IMR-90 (cell line): ENCODE measurements around the gene IL11RA. TPM values are rescaled to one million over a fixed set of nuclear protein-coding genes. Genes with fewer than 3 reads are reported as not detected.

Experiments
- ATAC-seq: fragments of 200-7000 bp; cut with Tn5 transposase; 2 replicates; pipeline ENCODE4 v1.9.1; 2020; ENCODE audit warnings: low read depth, mild to moderate bottlenecking, moderate library complexity
- BruUV-seq: library from RNA; stranded (reverse); fragments of 400-500 nt; replicated peaks from 2 replicates; lab custom pipeline; 2021; lab: Mats Ljungman, UMichigan
- CTCF ChIA-PET: fragments of 300-600 bp; formaldehyde crosslinking; extraction: SDS; loops from one replicate; lab custom pipeline; 2021; ENCODE audit warnings: antibody characterized with exemption; lab: Yijun Ruan, JAX
- POLR2A ChIA-PET: fragments of 300-600 bp; sonication (Branson Sonifier 250); formaldehyde crosslinking; loops from one replicate; lab custom pipeline; 2022; ENCODE audit warnings: antibody characterized with exemption; ENCODE audit not compliant: unreplicated experiment; lab: Charles Lee
- DNase-seq: peaks from one replicate; pipeline ENCODE4 v3.0.0; 2013
- H2AFZ ChIP-seq: replicated peaks from 2 replicates; pipeline ENCODE3; 2013; ENCODE audit warnings: low read length, mild to moderate bottlenecking; ENCODE audit not compliant: poor library complexity
- H2AK5ac ChIP-seq: 2 replicates; pipeline ENCODE4 v1.6.1; 2013; ENCODE audit warnings: low read depth, low read length, inconsistent platforms
- H2AK9ac ChIP-seq: replicated peaks from 2 replicates; pipeline ENCODE3; 2013; ENCODE audit warnings: mild to moderate bottlenecking, low read depth, low read length, moderate library complexity; ENCODE audit not compliant: poor library complexity
- H2BK120ac ChIP-seq: 2 replicates; pipeline ENCODE4 v1.6.1; 2013; ENCODE audit warnings: low read depth, low read length, inconsistent platforms
- H2BK15ac ChIP-seq: 3 replicates; pipeline ENCODE4 v1.6.1; 2013; ENCODE audit warnings: low read depth, low read length, inconsistent platforms
- H2BK20ac ChIP-seq: 2 replicates; pipeline ENCODE4 v1.6.1; 2013; ENCODE audit warnings: low read depth, mild to moderate bottlenecking, inconsistent platforms, low read length, moderate library complexity
- H2BK5ac ChIP-seq: 2 replicates; pipeline ENCODE4 v1.6.1; 2013; ENCODE audit warnings: mild to moderate bottlenecking, low read depth, low read length, inconsistent platforms; ENCODE audit not compliant: poor library complexity, severe bottlenecking
- H3K14ac ChIP-seq: replicated peaks from 2 replicates; pipeline ENCODE4 v1.6.1; 2013; ENCODE audit warnings: low read depth, low read length, inconsistent platforms
- H3K18ac ChIP-seq: 2 replicates; pipeline ENCODE4 v1.6.1; 2013; ENCODE audit warnings: low read depth, low read length, control low read depth
- H3K23ac ChIP-seq: 2 replicates; pipeline ENCODE4 v1.6.1; 2013; ENCODE audit warnings: low read depth, low read length, inconsistent platforms
- H3K27ac ChIP-seq: 2 replicates; pipeline ENCODE4 v1.5.1; 2013; ENCODE audit warnings: mild to moderate bottlenecking, control low read depth, low read length; ENCODE audit not compliant: insufficient read depth
- H3K27me3 ChIP-seq: 2 replicates; pipeline ENCODE4 v1.6.1; 2013; ENCODE audit warnings: low read length; ENCODE audit not compliant: control insufficient read depth, insufficient read depth
- H3K36me3 ChIP-seq: 2 replicates; pipeline ENCODE4 v1.6.1; 2013; ENCODE audit warnings: low read length, mixed read lengths; ENCODE audit not compliant: control insufficient read depth, insufficient read depth
- H3K4ac ChIP-seq: 2 replicates; pipeline ENCODE4 v1.6.1; 2013; ENCODE audit warnings: low read depth, low read length, inconsistent platforms
- H3K4me1 ChIP-seq: 2 replicates; pipeline ENCODE4 v1.6.1; 2013; ENCODE audit warnings: low read length, mixed read lengths; ENCODE audit not compliant: control insufficient read depth, insufficient read depth
- H3K4me2 ChIP-seq: 2 replicates; pipeline ENCODE4 v1.6.1; 2013; ENCODE audit warnings: low read depth, mild to moderate bottlenecking, control low read depth, low read length, moderate library complexity
- H3K4me3 ChIP-seq: 2 replicates; pipeline ENCODE4 v1.5.1; 2013; ENCODE audit warnings: low read depth, mild to moderate bottlenecking, control low read depth, low read length, moderate library complexity; ENCODE audit not compliant: insufficient read depth
- H3K56ac ChIP-seq: 2 replicates; pipeline ENCODE4 v1.6.1; 2013; ENCODE audit warnings: low read length, inconsistent platforms; ENCODE audit not compliant: insufficient read depth; ENCODE audit errors: extremely low read depth
- H3K79me1 ChIP-seq, 2 experiments: 2 replicates each; pipeline ENCODE4 v1.6.1; 2013; ENCODE audit warnings: low read length in 2 of 2, inconsistent platforms in 1 of 2, low read depth in 1 of 2
- H3K9ac ChIP-seq: 2 replicates; pipeline ENCODE4 v1.6.1; 2013; ENCODE audit warnings: low read depth, low read length, control low read depth
- H3K9me1 ChIP-seq: 2 replicates; pipeline ENCODE4 v1.6.1; 2013; ENCODE audit warnings: low read length, inconsistent platforms; ENCODE audit not compliant: insufficient read depth
- H3K9me3 ChIP-seq: 2 replicates; pipeline ENCODE4 v1.6.1; 2013; ENCODE audit warnings: low read length; ENCODE audit not compliant: control insufficient read depth, insufficient read depth
- H4K20me1 ChIP-seq: 2 replicates; pipeline ENCODE4 v1.6.1; 2013; ENCODE audit warnings: low read length, inconsistent platforms; ENCODE audit not compliant: insufficient read depth
- H4K5ac ChIP-seq: 2 replicates; pipeline ENCODE4 v1.6.1; 2013; ENCODE audit warnings: mild to moderate bottlenecking, low read depth, low read length, control low read depth
- H4K8ac ChIP-seq, 2 experiments: 2 replicates each; pipeline ENCODE4 v1.6.1; 2013; ENCODE audit warnings: low read depth in 2 of 2, low read length in 2 of 2, control low read depth in 1 of 2, inconsistent platforms in 1 of 2
- H4K91ac ChIP-seq: 2 replicates; pipeline ENCODE4 v1.6.1; 2013; ENCODE audit warnings: low read depth, low read length, inconsistent platforms; ENCODE audit not compliant: insufficient read depth
- BHLHE40 ChIP-seq: fragments of 150-350 bp; IDR thresholded peaks from 2 replicates; pipeline ENCODE4 v1.6.1; 2016; ENCODE audit warnings: mild to moderate bottlenecking, low read depth, low read length
- CEBPB ChIP-seq: IDR thresholded peaks from 2 replicates; pipeline ENCODE4 v1.6.1; 2012; ENCODE audit warnings: low read depth, low read length, improper control_type of control experiment
- CHD1 ChIP-seq: IDR thresholded peaks from 2 replicates; pipeline ENCODE4 v1.6.1; 2012; ENCODE audit warnings: low read depth, low read length, improper control_type of control experiment
- CTCF ChIP-seq: conservative IDR thresholded peaks from 2 replicates; pipeline ENCODE4 v1.5.1; 2012; ENCODE audit warnings: mild to moderate bottlenecking, low read depth, low read length, improper control_type of control experiment
- ELK1 ChIP-seq: fragments of 150-350 bp; IDR thresholded peaks from 2 replicates; pipeline ENCODE4 v1.6.1; 2016; ENCODE audit warnings: low read depth, mild to moderate bottlenecking, low read length, moderate library complexity, borderline replicate concordance
- FOS ChIP-seq: fragments of 150-350 bp; IDR thresholded peaks from 2 replicates; pipeline ENCODE4 v1.6.1; 2016; ENCODE audit warnings: low read depth, low read length
- MAFK ChIP-seq: IDR thresholded peaks from 2 replicates; pipeline ENCODE4 v1.6.1; 2012; ENCODE audit warnings: low read depth, low read length, improper control_type of control experiment
- MAZ ChIP-seq: IDR thresholded peaks from 2 replicates; pipeline ENCODE4 v1.6.1; 2012; ENCODE audit warnings: low read depth, mild to moderate bottlenecking, low read length, improper control_type of control experiment, moderate library complexity, borderline replicate concordance
- MXI1 ChIP-seq: IDR thresholded peaks from 2 replicates; pipeline ENCODE4 v1.6.1; 2012; ENCODE audit warnings: low read depth, mild to moderate bottlenecking, low read length, moderate library complexity, borderline replicate concordance
- NFE2L2 ChIP-seq: fragments of 150-350 bp; IDR thresholded peaks from 2 replicates; pipeline ENCODE4 v1.6.1; 2016; ENCODE audit warnings: low read depth, mild to moderate bottlenecking, low read length
- POLR2A ChIP-seq: IDR thresholded peaks from 2 replicates; pipeline ENCODE4 v1.6.1; 2012; ENCODE audit warnings: mild to moderate bottlenecking, low read depth, low read length
- RAD21 ChIP-seq: IDR thresholded peaks from 2 replicates; pipeline ENCODE4 v1.6.1; 2012; ENCODE audit warnings: low read length, improper control_type of control experiment
- RCOR1 ChIP-seq: IDR thresholded peaks from 2 replicates; pipeline ENCODE4 v1.6.1; 2012; ENCODE audit warnings: mild to moderate bottlenecking, low read length, improper control_type of control experiment; ENCODE audit not compliant: insufficient replicate concordance
- RFX5 ChIP-seq: IDR thresholded peaks from 2 replicates; pipeline ENCODE4 v1.8.0; 2012; ENCODE audit warnings: low read depth, mild to moderate bottlenecking, low read length, moderate library complexity
- SMC3 ChIP-seq: fragments of 150-350 bp; IDR thresholded peaks from 2 replicates; pipeline ENCODE4 v1.6.1; 2016; ENCODE audit warnings: low read depth, mild to moderate bottlenecking, antibody characterized with exemption, low read length, moderate library complexity
- USF2 ChIP-seq: fragments of 150-350 bp; IDR thresholded peaks from 2 replicates; pipeline ENCODE4 v1.6.1; 2017; ENCODE audit warnings: mild to moderate bottlenecking, antibody characterized with exemption, low read length, low read depth
- WGBS, 2 experiments: methylation state at CpG; one replicate each; pipeline versions ENCODE4 v1.1.5 to v1.1.7; 2013; ENCODE audit warnings: missing lambda C conversion rate in 2 of 2; ENCODE audit not compliant: insufficient read length in 1 of 2; ENCODE audit errors: extremely low coverage in 2 of 2; 5-methylcytosine and 5-hydroxymethylcytosine counted together
- dilution Hi-C: fragments of 300-500 bp; cut with HindIII; formaldehyde crosslinking; loops from one replicate; pipeline ENCODE4 v1.14.3; 2018; ENCODE audit warnings: low sequenced_read_pairs; ENCODE audit not compliant: unreplicated experiment
- in situ Hi-C: fragments of 300-500 bp; cut with MboI; formaldehyde crosslinking; loops from 3 replicates; pipeline ENCODE4 v1.14.3; 2019; ENCODE audit warnings: low sequenced_read_pairs, inconsistent platforms, mixed read lengths
- intact Hi-C: fragments of 100-400 bp; cut with micrococcal nuclease; formaldehyde crosslinking; loops from 2 replicates; pipeline ENCODE4 v1.10.0; 2022
- polyA plus RNA-seq, 3 experiments: library from polyadenylated mRNA; depleted of rRNA; stranded (reverse); fragments of >200 nt; gene quantifications; 2 replicates each; pipeline ENCODE4 v1.2.3, GENCODE V29; 2012; ENCODE audit warnings: low replicate concordance in 1 of 3
- total RNA-seq: library from RNA; depleted of rRNA; stranded (reverse); fragments of >200 nt; gene quantifications from 2 replicates; pipeline ENCODE4 v1.2.3, GENCODE V29; 2012

IL11RA gene
- total and polyA plus RNA-seq, 2 of the 4 experiments (the other 2 are of a cell fraction) = 8.2 to 15.9 TPM

DNA sequence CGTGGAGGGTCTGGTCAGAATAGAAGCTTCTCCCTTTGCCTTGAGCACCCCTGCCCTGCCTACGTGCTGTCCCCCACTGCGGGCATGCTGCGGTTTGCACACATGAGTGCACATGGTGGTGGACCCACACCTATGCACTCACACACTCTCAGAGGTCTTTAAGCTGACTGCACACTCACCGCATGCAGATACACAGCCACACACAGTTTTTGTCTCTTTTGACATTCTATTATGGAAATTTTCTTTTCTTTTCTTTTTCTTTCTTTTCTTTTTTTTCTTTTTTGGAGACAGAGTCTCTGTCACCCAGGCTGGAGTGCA, 22.5 kb upstream of the IL11RA start:
- no peak overlapping the region for H3K4me3 ChIP-seq
- no peak overlapping the region for H3K4ac ChIP-seq
- no peak overlapping the region for H4K91ac ChIP-seq
- no peak overlapping the region for H2BK15ac ChIP-seq
- no peak overlapping the region for H2AK9ac ChIP-seq
- H3K9ac ChIP-seq = no peak overlapping the region
- H3K56ac ChIP-seq = no peak overlapping the region
- H3K9me3 ChIP-seq = no peaks in the 10 kb centered on the region
- WGBS, 2 experiments = no CpG with 5 or more reads among the region's 5 CpGs
- H2BK5ac ChIP-seq = no peak overlapping the region
- no peak overlapping the region for H2AK5ac ChIP-seq
- ATAC-seq (no peak), DNase-seq (no peak)
- no peak overlapping the region for H4K5ac ChIP-seq
- 0 out of 2 replicates have a peak, but pooled peaks cover 4% of the 10 kb centered on the region for H3K9me1 ChIP-seq
- POLR2A ChIA-PET = no interaction called here
- no peak overlapping the region for H3K14ac ChIP-seq
- intact Hi-C loops = no loop called here
- H4K8ac ChIP-seq = no peak overlapping the region
- H3K27ac ChIP-seq = no peak overlapping the region
- 0 out of 2 replicates have a peak, but pooled peaks cover 2% of the 10 kb centered on the region for H3K4me1 ChIP-seq
- no peak overlapping the region for H3K18ac ChIP-seq
- H3K27me3 ChIP-seq = peaks cover 65% of the 10 kb centered on the region
- CTCF ChIA-PET = no interaction called here
- H3K4me2 ChIP-seq = peak overlapping the region; percentile 81
- peaks cover 9% of the 10 kb centered on the region; the same call in 1 of the 2 replicates for H4K20me1 ChIP-seq
- peak overlapping the region; percentile 77 for H2AFZ ChIP-seq
- no peak overlapping the region for H2BK20ac ChIP-seq
- no TSS peak for BruUV-seq
- H3K79me1 ChIP-seq = peaks cover 0 to 3% of the 10 kb centered on the region in 2 experiments; a peak in 1 of 4 replicates
- no peaks in the 10 kb centered on the region for H3K36me3 ChIP-seq
- H3K23ac ChIP-seq = peak overlapping the region; percentile 71
- H2BK120ac ChIP-seq = no peak overlapping the region
- in situ Hi-C loops = no loop called here
- dilution Hi-C loops = no loop called here
- TF ChIP-seq USF2 (no peak), FOS (no peak), NFE2L2 (no peak), CHD1 (no peak), CTCF (no peak), RAD21 (no peak), CEBPB (no peak), RFX5 (no peak), BHLHE40 (no peak), RCOR1 (no peak), POLR2A (no peak), ELK1 (no peak), MXI1 (no peak), MAZ (no peak), SMC3 (no peak), MAFK (no peak)
